Stimulated activated CD8-positive, alpha-beta memory T cell treated with anti-CD3 and anti-CD28 coated beads, Interleukin-2, amount 100 ng/mL, for 48 hours (primary cell): ENCODE results near the gene NCBP1.

Experiments used
- DNase-seq, 2 donors: peaks; one replicate each; pipeline ENCODE4 v3.0.0-alpha.2; 2020; ENCODE audit warnings: low read depth in 2 of 2

The NCBP1 gene

GRCh38 chr9:97714435-97714834, 80.8 kb downstream of the NCBP1 start:
- DNase-seq: no peak

- no peak for DNase-seq
Observed at GRCh38 chr9:97717866-97718265, 84.2 kb downstream of the NCBP1 start.

GRCh38 chr9:97721396-97721795, 87.8 kb downstream of the NCBP1 start:
- no peak for DNase-seq

- DNase-seq: no peak
Observed at GRCh38 chr9:97722331-97722730, 88.7 kb downstream of the NCBP1 start.
